MM.1S (cell line): ENCODE results near the gene SLAMF7.

Experiments
- DNase-seq: peaks from one replicate; pipeline ENCODE4 v3.0.0-alpha.2; 2015
- H2AFZ ChIP-seq: fragments of 300-600 bp; sonication (generic); 2 replicates; pipeline ENCODE4 v1.6.0; 2016; ENCODE audit warnings: antibody characterized with exemption, low read length
- H3F3A ChIP-seq: fragments of 300-600 bp; sonication (generic); 2 replicates; pipeline ENCODE4 v1.6.1; 2016; ENCODE audit warnings: mild to moderate bottlenecking, antibody characterized with exemption, low read length, moderate library complexity, mixed read lengths; ENCODE audit not compliant: insufficient read depth
- H3K27ac ChIP-seq: fragments of 300-600 bp; sonication (generic); 2 replicates; pipeline ENCODE4 v1.5.1; 2016; ENCODE audit warnings: mild to moderate bottlenecking, low read length
- H3K27me3 ChIP-seq: fragments of 300-600 bp; sonication (generic); replicated peaks from 2 replicates; pipeline ENCODE4 v1.6.0; 2016; ENCODE audit warnings: low read length; ENCODE audit not compliant: insufficient read depth
- H3K36me3 ChIP-seq: fragments of 300-600 bp; sonication (generic); replicated peaks from 2 replicates; pipeline ENCODE4 v1.6.1; 2016; ENCODE audit warnings: mild to moderate bottlenecking, low read length, mixed read lengths; ENCODE audit not compliant: insufficient read depth
- H3K4me1 ChIP-seq: fragments of 300-600 bp; sonication (generic); 2 replicates; pipeline ENCODE4 v1.6.1; 2016; ENCODE audit warnings: low read length, mixed read lengths
- H3K4me2 ChIP-seq: fragments of 300-600 bp; sonication (generic); 2 replicates; pipeline ENCODE4 v1.6.0; 2016; ENCODE audit warnings: low read depth, low read length
- H3K4me3 ChIP-seq: fragments of 300-600 bp; sonication (generic); 2 replicates; pipeline ENCODE4 v1.5.1; 2016; ENCODE audit warnings: low read length, mixed read lengths
- H3K79me2 ChIP-seq: fragments of 300-600 bp; sonication (generic); 2 replicates; pipeline ENCODE4 v1.6.1; 2016; ENCODE audit warnings: mixed run types, low read length, mixed read lengths
- H3K9ac ChIP-seq: fragments of 300-600 bp; sonication (generic); 2 replicates; pipeline ENCODE4 v1.6.1; 2016; ENCODE audit warnings: low read length, mixed read lengths
- H3K9me2 ChIP-seq: fragments of 300-600 bp; sonication (generic); replicated peaks from 2 replicates; pipeline ENCODE4 v1.6.1; 2016; ENCODE audit warnings: mild to moderate bottlenecking, low read length, mixed read lengths; ENCODE audit not compliant: insufficient read depth
- H3K9me3 ChIP-seq: fragments of 300-600 bp; sonication (generic); replicated peaks from 2 replicates; pipeline ENCODE4 v1.6.1; 2016; ENCODE audit warnings: mild to moderate bottlenecking, low read length, mixed read lengths; ENCODE audit not compliant: insufficient read depth
- H4K20me1 ChIP-seq: fragments of 300-600 bp; sonication (generic); 2 replicates; pipeline ENCODE4 v1.6.1; 2016; ENCODE audit warnings: mild to moderate bottlenecking, low read length, moderate library complexity, mixed read lengths; ENCODE audit not compliant: insufficient read depth
- EZH2 ChIP-seq: fragments of 300-600 bp; sonication (generic); optimal IDR thresholded peaks from 2 replicates; pipeline ENCODE3; 2017; ENCODE audit warnings: low read depth, mild to moderate bottlenecking, antibody characterized with exemption, low read length, mixed read lengths
- EZH2phosphoT487 ChIP-seq: fragments of 300-600 bp; sonication (generic); IDR thresholded peaks from 2 replicates; pipeline ENCODE4 v1.6.1; 2018; ENCODE audit warnings: antibody characterized with exemption, low read length
- TF ChIP-seq, protein P1 (sequence below): fragments of 300-600 bp; sonication (generic); IDR thresholded peaks from 2 replicates; pipeline ENCODE4 v1.5.1; 2016; ENCODE audit warnings: antibody characterized with exemption, low read length, mixed read lengths

Gene SLAMF7

DNA sequence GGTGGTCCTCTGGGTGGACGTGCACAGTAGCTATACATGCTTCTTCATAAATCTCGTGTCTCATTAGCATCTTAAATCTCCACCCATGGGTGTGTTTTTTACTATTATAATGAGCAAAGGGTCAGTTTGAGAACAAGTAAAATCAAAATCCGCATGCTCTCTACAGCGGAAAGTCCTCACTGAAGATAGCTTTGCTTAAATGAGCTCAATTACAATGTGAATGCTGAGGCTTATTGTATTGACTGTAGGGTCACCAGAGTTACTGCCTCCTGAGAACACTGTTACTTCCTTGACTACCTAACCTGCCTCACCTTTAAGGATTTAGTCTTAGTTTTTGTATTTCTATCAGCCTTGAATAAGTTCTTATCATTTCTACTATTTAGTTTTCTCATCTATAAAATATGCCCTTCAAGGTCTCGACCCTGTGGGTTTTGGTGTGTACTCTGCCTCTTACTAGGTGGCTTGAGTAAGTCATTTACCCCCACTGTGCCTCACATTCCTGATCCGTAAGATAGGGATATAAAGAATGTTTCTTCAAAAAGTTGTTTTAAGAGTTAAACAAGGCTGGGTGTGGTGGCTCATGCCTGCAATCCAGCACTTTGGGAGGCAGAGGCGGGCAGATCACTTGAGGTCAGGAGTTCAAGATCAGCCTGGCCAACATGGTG lies 7.9 kb downstream of the SLAMF7 start:
- Histone ChIP-seq H3K9me2 (no peaks in the 10 kb centered on the region), H3K36me3 (peaks cover 27% of the 10 kb centered on the region), H3K9me3 (no peaks in the 10 kb centered on the region), H2AFZ (no peak overlapping the region), H3K4me2 (no peak overlapping the region), H3F3A (peaks cover 40% of the 10 kb centered on the region), H3K27ac (no peak overlapping the region), H3K79me2 (peaks cover 95% of the 10 kb centered on the region), H3K27me3 (no peaks in the 10 kb centered on the region), H3K9ac (no peak overlapping the region), H4K20me1 (peaks cover 45% of the 10 kb centered on the region; the same call in 1 of the 2 replicates), H3K4me3 (no peak overlapping the region), H3K4me1 (peaks cover 39% of the 10 kb centered on the region)
- no peak for TF ChIP-seq EZH2
- TF ChIP-seq, protein P1, sequence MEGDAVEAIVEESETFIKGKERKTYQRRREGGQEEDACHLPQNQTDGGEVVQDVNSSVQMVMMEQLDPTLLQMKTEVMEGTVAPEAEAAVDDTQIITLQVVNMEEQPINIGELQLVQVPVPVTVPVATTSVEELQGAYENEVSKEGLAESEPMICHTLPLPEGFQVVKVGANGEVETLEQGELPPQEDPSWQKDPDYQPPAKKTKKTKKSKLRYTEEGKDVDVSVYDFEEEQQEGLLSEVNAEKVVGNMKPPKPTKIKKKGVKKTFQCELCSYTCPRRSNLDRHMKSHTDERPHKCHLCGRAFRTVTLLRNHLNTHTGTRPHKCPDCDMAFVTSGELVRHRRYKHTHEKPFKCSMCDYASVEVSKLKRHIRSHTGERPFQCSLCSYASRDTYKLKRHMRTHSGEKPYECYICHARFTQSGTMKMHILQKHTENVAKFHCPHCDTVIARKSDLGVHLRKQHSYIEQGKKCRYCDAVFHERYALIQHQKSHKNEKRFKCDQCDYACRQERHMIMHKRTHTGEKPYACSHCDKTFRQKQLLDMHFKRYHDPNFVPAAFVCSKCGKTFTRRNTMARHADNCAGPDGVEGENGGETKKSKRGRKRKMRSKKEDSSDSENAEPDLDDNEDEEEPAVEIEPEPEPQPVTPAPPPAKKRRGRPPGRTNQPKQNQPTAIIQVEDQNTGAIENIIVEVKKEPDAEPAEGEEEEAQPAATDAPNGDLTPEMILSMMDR = no peak
- TF ChIP-seq EZH2phosphoT487 = no peak
- no peak for DNase-seq

DNA sequence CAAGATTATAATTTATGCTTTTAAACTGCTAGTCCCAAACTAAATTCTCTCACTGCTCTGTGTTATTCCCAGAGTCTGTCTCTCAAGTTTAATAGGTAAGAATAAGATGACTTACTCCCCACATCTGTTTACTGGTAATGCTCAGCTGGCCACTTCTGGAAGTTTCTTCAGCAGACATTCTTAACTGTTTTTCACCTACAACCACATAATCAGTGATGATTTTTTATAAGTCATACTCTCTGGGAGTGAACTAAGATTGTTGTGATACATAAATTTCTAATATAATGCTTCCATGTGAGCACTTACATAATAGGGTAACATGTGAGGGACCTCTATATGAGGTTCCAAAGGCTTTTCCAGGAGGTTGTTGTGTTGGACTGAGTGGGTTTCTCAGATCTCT lies 8.7 kb downstream of the SLAMF7 start:
- Histone ChIP-seq H3K4me1 (peaks cover 32% of the 10 kb centered on the region), H3K36me3 (peaks cover 34% of the 10 kb centered on the region), H3F3A (peaks cover 40% of the 10 kb centered on the region), H3K9me2 (no peaks in the 10 kb centered on the region), H3K27ac (no peak overlapping the region), H3K9me3 (no peaks in the 10 kb centered on the region), H4K20me1 (peaks cover 45% of the 10 kb centered on the region; the same call in 1 of the 2 replicates), H3K9ac (no peak overlapping the region), H3K4me2 (no peak overlapping the region), H2AFZ (no peak overlapping the region), H3K27me3 (no peaks in the 10 kb centered on the region), H3K4me3 (no peak overlapping the region), H3K79me2 (peaks cover 88% of the 10 kb centered on the region)
- no peak for DNase-seq
- TF ChIP-seq EZH2 (no peak), EZH2phosphoT487 (no peak)
- TF ChIP-seq, protein P1 = no peak

DNA sequence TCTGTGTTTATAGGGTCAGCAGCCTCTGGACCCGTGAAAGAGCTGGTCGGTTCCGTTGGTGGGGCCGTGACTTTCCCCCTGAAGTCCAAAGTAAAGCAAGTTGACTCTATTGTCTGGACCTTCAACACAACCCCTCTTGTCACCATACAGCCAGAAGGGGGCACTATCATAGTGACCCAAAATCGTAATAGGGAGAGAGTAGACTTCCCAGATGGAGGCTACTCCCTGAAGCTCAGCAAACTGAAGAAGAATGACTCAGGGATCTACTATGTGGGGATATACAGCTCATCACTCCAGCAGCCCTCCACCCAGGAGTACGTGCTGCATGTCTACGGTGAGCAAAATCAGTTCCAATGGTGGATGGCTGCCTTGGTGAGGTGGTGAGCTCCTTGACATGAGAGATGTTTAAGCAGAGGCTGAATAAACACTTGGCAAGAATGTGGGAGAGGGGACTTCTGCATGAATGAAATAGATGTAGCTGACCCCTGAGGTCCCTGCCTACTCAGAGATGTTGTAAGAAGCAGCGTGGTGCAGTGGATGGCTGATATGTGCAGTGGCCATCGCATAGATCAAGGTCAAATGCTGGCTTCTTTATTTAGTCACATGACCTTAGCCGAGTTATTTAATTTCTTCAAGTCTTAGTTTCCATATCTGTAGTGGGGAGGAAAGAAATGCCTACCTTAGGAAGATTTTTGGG lies 9.3 kb downstream of the SLAMF7 start:
- Histone ChIP-seq H3K79me2 (peaks cover 82% of the 10 kb centered on the region), H3F3A (peaks cover 40% of the 10 kb centered on the region), H3K27ac (no peak overlapping the region), H4K20me1 (peaks cover 45% of the 10 kb centered on the region; the same call in 1 of the 2 replicates), H3K9me2 (no peaks in the 10 kb centered on the region), H3K4me1 (peaks cover 25% of the 10 kb centered on the region), H3K9me3 (no peaks in the 10 kb centered on the region), H3K9ac (no peak overlapping the region), H2AFZ (no peak overlapping the region), H3K27me3 (no peaks in the 10 kb centered on the region), H3K4me3 (no peak overlapping the region), H3K4me2 (no peak overlapping the region), H3K36me3 (peaks cover 41% of the 10 kb centered on the region)
- DNase-seq = no peak
- TF ChIP-seq EZH2 (no peak), EZH2phosphoT487 (no peak)
- TF ChIP-seq, protein P1 = peak; percentile 60
